IMR-90 (cell line): ENCODE results near the gene SLC16A7.

Experiments
- BHLHE40 ChIP-seq: fragments of 150-350 bp; IDR thresholded peaks from 2 replicates; pipeline ENCODE4 v1.6.1; 2016; ENCODE audit warnings: mild to moderate bottlenecking, low read depth, low read length
- CEBPB ChIP-seq: IDR thresholded peaks from 2 replicates; pipeline ENCODE4 v1.6.1; 2012; ENCODE audit warnings: low read depth, low read length, improper control_type of control experiment
- CTCF ChIP-seq: conservative IDR thresholded peaks from 2 replicates; pipeline ENCODE4 v1.5.1; 2012; ENCODE audit warnings: mild to moderate bottlenecking, low read depth, low read length, improper control_type of control experiment
- POLR2A ChIP-seq: IDR thresholded peaks from 2 replicates; pipeline ENCODE4 v1.6.1; 2012; ENCODE audit warnings: mild to moderate bottlenecking, low read depth, low read length

DNA sequence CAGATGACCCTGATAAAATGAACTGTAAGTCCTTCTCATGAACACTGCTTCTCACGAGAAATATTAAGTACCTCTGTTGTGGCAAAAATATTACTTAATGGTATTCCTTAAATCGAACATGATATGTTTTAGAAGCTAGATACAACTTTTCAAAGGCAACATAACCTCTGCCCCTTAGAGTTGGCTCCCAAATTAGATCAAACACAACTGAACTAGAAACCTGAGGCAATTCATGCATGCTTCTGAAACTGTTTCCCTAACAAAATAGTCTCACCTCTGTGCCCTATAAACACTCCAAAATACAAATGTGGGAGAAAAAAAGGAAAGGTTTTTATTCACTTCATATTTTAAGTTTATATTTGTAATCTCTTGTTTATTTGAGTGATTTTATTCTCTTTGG, 121.6 kb downstream of the SLC16A7 start:
- no peak for TF ChIP-seq CEBPB
- no peak for TF ChIP-seq CTCF
- no peak for TF ChIP-seq POLR2A
- TF ChIP-seq BHLHE40: no peak
